Mesenteric fat pad (tissue), 1 donor: ENCODE measurements around the gene KLF9. TPM values are rescaled to one million over a fixed set of nuclear protein-coding genes. Genes with fewer than 3 reads are reported as not detected.

Experiments
- DNase-seq: peaks from one replicate; pipeline ENCODE4 v3.0.0-alpha.2; 2020; ENCODE audit warnings: low spot score
- total RNA-seq: library from RNA; stranded (reverse); fragmentation: NEBNext Ultra II Directional; extraction: Animal tissue kit (Norgen Biotek cat#: 25700); gene quantifications from one replicate; pipeline ENCODE4 v1.2.1, GENCODE V29; 2021
- donor health status: DM: yes; HTN: yes; CAD: no.

The KLF9 gene
- total RNA-seq, 1 donor from 2014 or later, result 105 TPM

GRCh38 chr9:70422371-70423043, 8.1 kb upstream of the KLF9 start:
- no peak for DNase-seq

DNA sequence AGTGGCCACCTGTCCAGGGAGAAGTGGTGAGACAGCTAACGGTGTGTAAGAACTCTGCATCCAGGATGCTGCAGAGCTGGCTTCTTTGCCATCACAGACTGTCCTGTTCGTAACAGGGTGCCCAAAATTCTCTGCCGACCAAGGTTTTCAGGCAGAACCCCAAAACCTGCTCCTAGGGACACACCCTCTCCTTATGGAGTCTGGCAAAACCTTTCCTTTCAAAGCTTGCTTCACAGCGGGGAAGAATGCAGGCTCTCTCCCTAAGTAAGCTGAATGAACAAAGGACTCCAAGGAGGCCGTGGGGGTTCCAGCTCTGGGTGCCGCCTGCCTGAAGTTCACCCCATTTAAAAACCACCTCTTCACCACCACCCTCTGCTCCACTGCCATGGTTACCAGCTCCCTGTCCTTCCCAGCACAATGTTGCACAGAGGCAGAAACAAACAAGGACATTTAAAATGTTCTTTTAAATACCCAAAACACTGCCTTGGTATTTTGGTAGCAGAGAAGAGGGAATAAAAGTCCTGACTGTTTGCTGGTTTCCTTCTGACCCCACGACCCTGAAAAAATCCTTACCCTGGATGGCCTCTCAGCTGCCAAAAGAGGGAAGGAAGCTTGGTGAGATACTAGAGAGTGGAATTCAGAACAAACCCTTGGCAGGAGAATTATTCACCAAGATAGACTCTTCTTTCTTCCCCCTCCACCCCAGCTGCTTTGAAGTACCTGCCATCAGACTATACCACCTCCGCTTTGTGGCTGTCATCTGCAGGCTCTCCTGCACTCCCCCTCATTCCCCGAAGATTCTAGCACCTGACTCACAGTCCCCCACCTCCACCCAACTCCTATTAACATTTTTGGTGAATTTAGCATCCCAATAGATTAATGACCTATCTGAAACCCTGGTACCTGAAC, 7.1 kb upstream of the KLF9 start:
- no peak for DNase-seq

DNA sequence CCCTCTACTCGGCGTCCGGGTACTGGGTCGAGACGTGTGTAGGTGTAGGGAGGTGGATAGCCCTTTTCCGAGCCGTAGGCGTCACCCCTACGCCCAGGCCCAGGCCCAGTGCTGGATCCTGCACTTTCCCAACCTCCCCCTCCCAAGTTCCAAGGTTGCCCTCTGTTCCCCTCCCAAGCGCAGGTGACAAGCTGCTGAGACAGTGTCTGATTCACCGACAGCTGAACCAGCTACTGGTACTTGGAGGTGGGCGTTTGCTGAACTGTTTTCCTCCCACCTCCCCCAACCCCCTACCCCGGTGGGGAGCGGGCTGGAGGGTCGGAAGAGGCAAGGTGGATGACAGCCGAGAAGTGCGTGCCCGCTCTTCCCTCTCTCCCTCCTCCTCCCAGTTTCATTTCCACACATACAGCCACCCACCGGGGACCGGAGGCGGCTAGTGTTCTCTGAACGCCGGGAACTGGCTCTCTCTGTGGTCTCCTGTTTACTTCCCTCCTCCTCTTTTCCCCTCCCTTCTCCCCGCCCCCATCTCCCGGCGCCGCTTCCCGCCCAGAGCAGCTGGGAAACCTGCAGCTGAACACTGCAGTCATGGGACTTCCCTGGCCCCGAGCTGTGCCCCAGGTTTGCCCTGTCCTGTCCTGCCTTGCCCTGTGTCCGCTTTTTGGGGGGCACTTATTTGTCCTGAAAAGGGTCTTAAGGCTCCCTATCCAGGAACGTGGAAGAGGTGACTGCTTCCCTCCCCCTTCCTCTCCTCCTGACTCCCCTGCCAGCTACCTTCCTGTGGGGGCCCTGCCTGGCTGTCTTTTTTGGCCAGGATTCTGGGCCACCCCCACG, 6.2 kb upstream of the KLF9 start:
- DNase-seq, result peak; percentile 96

GRCh38 chr9:70419556-70420440, 5.3 kb upstream of the KLF9 start:
- DNase-seq, result peak; percentile 99

DNA sequence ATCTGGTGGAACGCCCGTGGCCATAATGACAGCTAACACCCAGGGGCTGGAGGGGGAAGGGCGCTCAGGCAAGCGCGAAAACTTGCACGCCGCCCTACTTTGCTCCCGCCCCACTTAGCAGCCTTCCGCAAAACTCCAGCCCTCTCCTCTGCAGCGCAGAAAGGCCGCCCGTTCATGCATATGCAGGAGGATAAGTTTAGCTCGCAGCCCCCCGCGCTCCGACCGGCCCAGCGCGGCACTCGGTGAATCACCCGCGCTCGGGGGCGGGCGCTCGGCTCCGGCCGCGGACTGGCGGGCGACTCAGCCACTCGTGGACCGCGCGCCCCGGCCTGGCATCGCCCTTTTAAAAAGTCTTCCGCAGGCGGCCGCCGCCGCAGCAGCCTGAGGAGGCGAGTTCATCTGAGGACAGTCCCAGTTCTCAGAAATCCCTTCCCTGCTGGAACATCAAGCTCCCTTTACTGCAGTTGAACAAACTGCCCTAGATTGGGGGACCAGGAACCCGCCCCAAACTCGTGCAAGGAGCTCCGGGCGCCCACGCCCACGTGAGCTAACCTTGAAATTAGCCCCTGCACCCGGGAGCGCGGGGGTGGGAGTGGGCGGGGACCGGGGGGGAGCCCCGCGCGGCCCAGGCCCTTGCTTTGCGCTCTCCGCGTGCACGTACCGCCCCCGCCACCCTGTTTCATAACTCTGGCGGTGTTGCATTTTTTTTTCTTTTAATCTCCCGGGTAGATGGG, 4.5 kb upstream of the KLF9 start:
- DNase-seq, result peak; percentile 99

GRCh38 chr9:70415476-70415875, 1.0 kb upstream of the KLF9 start:
- DNase-seq, result no peak

DNA sequence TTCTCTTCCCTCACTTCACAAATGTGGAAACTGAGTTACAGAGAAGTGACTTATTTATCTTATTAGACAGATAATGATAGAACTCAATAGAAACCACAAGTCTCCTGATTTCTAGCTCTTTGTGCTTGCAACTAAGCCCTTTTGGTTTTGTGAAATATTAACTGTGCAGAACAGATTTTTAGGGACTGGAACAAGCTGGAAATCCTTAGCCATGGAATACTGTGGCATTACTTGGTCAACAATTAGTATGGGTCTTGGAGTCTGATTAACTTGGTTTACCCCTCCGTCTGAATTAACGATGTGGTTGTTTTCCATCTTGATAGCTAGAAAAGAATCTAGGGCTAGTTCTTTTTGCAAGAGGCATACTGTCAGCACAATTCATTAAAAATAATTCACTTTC, 584 bp upstream of the KLF9 start:
- DNase-seq, result no peak

DNA sequence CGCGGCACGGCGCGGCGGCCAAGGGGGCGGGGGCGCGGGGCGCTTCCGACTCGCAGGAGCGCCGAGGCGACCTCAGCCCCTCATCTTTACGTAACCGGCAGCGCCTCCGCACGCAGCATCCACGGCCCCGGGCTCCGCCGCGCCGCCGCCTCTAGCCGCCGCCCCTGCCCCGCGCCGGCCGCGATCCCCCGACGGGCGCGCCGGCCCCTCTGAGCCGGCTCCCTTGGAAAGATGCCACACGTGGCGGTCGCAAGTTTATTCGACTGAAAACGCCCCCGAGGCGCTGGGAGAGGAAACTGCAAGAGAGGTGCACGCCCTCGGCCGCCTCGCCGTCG, 1.0 kb downstream of the KLF9 start:
- DNase-seq, result peak; percentile 90

GRCh38 chr9:70412832-70413463, 1.5 kb downstream of the KLF9 start:
- peak; percentile 94 for DNase-seq

DNA sequence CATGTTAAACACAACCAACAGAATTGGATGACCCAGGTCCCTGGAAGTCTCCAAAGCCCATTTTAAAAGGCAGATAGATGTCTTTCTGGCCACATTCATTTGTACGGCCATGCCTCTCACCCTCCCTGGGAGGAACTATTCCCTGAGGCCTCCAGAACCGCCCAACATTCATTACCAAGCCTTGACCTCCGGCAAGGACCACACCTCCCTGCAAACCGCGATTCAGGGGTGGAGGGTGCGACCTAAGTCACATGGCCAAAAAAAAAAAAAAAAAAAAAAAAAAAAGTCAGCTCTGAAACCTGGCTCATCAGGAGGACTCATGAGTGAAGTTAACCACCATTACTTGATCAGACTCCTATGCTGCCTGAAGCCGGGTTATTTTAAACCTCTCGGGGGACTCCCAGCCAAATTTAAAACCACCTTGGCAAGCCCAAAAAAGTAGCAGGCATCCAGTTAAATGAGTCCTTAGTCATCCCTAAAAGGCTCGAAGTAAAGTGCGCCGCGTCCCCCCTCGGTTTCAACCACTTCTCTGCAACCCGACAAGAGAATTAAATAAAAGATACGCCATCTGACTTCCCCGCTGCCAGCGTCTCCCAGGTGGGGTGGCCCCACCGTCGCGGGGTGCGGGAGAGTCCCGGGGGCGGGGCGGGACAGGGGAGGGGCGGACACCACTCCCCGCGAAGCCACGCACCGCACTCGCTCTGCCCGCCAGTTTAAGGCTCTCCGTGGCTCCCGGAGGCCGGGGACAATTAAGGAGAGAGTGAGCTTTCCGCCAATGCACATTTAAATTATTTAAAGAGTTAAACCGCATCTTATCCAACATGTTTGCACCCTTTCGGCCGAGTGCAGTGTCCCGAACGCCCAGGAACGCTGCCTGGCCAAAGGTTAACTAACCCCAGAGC, 2.3 kb downstream of the KLF9 start:
- peak; percentile 92 for DNase-seq

GRCh38 chr9:70411121-70411929, 3.1 kb downstream of the KLF9 start:
- DNase-seq, result no peak

- DNase-seq, result no peak
Measured at GRCh38 chr9:70410368-70410767, 4.1 kb downstream of the KLF9 start.

- no peak for DNase-seq
Measured at GRCh38 chr9:70409800-70410199, 4.7 kb downstream of the KLF9 start.

DNA sequence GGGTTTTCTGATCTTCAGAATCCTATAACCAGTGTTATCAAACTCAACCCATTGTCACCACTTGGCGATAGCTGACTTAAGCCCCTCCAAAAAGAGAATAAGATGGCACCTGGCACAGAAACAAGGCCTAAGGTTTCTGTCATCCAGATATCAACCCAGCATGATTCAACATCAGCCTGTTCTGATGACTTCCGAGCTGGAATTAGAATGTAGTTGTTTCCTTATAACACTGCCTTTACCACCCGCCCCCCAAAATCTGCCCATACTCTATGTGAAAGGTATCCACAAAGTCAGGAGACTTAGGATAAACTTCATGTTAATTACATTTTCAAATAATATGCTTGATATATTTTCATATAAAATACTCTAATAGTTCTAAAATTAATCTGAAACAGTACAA, 5.2 kb downstream of the KLF9 start:
- DNase-seq, result no peak

DNA sequence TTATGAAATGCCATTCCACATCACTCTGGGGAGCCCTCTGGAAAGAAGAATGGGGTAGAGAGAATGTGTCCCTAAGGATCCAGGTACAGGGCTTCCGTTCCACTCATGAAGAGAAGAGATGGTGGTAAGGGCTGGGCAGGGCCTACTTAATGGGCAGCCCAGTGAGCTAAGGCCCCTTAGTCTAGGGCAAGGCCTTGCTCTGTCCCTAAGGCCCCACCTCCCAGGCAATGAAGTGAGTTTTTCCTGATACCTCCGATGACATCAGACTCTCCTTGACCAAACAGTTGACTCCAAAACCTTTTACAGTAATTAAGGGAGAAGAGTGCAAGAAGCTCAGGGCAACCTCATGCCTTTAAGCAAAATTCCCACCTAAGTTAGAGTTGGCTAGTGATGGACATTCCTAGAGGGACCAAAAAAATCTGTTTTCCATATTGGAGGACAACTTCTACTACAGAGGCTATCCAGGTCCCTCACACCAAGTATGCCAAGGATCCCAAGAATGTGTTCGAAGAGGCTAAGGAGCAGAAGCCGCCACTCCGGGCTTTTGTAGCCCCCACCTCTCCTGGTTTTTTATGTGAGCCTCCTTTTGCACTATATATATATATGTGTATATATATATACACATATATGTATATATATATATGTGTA, 5.9 kb downstream of the KLF9 start:
- DNase-seq, result no peak

DNA sequence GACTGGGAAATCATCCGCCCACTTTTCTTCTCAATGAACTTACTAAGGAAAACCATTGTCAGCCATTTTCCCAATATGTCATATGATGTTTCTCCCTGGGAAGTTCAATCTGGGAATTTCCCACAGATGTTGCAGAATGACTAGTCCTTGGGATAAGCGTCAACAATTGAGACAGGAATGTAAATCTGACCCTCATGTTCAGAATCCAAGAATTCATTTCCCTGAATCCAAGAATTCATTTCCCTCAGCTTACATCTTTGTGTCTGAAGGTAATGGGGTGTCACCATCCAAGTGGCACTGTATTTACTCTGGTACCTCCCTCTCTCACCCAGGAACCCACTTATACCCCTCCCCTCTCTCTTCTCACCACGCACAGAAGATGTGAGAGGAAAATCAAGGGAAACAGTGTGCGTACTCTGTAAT, 7.4 kb downstream of the KLF9 start:
- DNase-seq, result no peak

DNA sequence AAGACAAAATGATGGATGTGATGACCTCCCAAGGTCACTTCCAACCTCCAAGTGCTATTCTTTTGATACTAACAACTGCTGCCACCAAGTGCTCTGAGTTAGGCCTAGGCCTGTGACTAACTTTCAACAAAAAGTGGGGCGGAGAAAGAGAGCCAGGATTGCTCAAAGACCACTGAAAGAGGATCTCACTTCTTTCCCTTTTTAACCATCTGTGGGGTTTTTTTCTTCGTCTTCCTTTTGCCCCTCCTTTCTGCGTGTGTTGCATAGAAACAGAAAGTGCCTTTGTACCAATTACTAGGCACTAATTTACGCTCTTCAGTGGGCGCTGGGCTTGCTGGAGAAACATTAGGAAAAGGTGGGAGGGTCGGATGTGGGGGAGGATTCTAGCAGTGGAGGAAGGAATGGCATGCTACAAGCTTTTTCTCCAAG, 8.0 kb downstream of the KLF9 start:
- DNase-seq, result no peak
